Measurements from ENCODE around the gene SLCO3A1.

Gene SLCO3A1

GRCh38 chr15:91853511-91853947 is at the start of gene SLCO3A1:
TSS of gene SLCO3A1 (plus strand) at chr15:91853708.
- peak; percentile 30 to 48 for DNase-seq

DNA sequence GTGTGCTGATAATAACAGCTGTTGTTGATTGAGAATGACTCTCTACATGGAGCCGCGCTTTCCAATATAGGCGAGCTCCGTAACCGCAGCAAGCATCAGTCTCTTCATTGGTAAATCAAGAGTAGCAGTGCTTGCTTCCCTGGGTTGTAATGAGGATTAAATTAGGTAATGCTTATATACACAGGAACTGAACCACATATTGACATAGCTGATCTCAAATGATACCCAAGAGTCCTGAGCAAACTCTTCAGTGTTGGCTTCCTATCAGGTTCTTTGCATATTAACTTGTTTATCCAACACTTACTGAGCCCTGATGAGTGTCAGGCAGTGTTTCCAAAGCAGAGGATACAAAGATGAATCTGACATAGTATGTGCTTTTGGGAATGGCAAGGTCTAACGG is 46.4 kb upstream of the SLCO3A1 start:
- DNase-seq = no peak

DNA sequence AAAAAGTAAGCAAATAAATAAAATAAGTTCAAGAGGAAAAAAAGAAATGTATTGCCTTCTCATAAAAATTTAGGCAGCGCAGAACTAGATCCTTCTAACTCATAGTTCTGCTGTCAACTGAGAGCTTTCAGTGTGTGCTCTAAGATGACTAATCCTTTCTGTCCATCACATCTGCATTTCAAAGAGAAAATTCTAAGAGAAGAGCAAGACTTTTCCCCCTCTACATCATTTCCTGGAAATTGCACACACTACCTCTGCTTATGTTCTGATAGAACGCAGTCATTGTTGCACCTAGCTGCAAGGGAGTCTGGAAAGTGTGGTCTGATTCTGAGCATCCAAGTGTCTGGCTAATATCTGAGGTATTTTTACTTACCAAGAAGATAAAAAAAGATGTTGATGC is 39.6 kb upstream of the SLCO3A1 start:
- no peak for DNase-seq

GRCh38 chr15:91816942-91817341 is 36.6 kb upstream of the SLCO3A1 start:
- DNase-seq = no peak

DNA sequence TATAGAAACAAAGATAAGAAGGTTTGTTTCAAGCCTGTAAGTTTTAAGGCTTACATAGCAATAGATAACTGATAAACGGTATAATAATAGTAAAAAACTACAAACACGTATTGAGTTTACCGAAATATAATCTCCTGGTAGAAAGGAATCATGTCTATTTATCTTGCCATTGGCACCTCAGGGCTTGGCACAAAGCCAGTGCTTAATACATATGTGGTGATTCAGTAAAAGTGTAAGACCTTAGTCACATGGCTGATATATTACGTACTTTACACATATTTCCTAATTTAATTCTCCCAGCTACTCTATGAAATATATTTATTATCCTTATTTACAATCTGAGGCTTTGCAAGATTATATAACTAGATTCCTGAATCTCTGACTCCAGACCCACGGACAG is 32.0 kb upstream of the SLCO3A1 start:
- DNase-seq = no peak

GRCh38 chr15:91824256-91824655 is 29.3 kb upstream of the SLCO3A1 start:
- DNase-seq = no peak

GRCh38 chr15:91826443-91826842 is 27.1 kb upstream of the SLCO3A1 start:
- peak; percentile 24 to 30 for DNase-seq

DNA sequence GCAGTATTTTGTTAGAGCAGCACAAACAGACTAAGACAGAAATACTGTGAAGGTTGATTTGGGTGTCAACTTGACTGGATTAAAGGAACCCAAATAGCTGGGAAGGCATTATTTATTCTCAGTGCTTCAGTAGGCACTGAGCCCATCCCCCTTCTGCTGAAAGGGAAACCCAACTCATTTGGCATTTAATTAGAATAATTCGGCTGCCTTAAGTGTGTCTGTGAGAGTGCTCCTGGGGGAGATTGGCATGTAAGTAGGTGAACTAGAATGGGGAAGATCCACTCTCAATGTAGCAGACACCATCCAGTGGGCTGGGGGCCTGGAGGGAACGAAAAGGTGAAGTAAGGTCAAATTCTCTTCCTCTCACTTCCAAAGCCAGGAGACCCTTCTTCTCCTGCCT is 20.5 kb upstream of the SLCO3A1 start:
- DNase-seq = no peak

DNA sequence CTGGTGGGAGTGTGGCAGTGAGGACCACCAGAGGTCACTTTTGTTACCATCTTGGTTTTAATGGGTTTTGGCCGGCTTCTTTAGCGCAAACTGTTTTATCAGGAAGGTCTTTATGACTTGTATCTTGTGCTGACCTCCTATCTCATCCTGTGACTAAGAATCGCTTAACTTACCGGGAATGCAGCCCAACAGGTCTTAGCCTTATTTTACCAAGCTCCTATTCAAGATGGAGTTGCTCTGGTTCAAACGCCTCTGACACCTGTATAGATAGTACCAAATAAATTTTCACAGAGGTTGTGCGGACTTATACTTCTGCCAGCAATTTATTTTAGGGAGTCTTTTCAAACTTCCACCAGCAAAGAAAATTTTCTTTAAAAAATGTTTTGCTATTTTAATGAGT is 13.6 kb upstream of the SLCO3A1 start:
- DNase-seq = no peak

GRCh38 chr15:91841861-91842260 is 11.6 kb upstream of the SLCO3A1 start:
- DNase-seq = no peak

GRCh38 chr15:91844341-91844740 is 9.2 kb upstream of the SLCO3A1 start:
- no peak for DNase-seq

DNA sequence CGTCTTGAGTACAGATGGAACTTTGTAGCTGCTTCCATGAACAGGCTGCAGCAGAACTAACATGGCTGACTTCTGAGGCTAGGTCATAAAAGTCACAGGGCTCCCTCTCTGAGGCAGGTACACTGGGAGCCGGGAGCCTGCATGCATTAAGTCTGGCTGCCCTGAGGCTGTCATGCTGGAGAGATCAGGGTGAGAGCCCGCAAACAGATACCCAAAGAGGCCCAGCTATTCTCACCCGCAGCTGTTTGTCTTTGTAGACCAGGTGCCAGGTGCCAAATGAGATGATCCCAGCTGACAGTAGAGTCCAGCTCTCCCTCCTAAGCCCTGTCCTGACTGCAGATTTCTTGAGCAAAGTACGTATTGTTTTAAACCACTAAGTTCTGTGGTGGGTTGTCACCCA is 8.6 kb upstream of the SLCO3A1 start:
- no peak for DNase-seq

GRCh38 chr15:91845720-91846119 is 7.8 kb upstream of the SLCO3A1 start:
- no peak for DNase-seq

DNA sequence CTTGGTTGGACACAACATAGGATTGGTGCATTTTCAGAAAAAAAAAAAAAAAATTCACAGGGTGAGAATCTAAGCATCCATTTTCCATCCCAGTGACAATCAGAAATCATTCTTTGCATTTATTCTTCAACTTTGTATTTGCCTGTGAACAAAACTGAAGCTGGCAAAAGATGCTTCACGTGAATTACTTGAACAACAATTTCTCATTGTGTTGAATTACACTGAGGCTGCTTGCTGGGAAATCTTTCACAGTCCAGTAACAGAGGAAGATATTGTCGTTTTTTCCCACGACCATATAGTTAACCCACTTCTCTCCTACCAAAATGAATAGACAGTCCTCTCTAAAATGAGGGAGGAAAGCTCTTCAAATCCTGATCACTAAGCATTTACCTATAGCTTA is 4.3 kb upstream of the SLCO3A1 start:
- no peak for DNase-seq

- peak; percentile 79 to 84 for DNase-seq
Measured at GRCh38 chr15:91849749-91850161, 3.8 kb upstream of the SLCO3A1 start.

- peak; percentile 91 to 92 for DNase-seq
Measured at GRCh38 chr15:91852741-91853510, 582 bp upstream of the SLCO3A1 start.

GRCh38 chr15:91853948-91854638 is 585 bp downstream of the SLCO3A1 start:
- DNase-seq = no peak

GRCh38 chr15:91854639-91854990 is 1.1 kb downstream of the SLCO3A1 start:
- peak; percentile 93 to 95 for DNase-seq

DNA sequence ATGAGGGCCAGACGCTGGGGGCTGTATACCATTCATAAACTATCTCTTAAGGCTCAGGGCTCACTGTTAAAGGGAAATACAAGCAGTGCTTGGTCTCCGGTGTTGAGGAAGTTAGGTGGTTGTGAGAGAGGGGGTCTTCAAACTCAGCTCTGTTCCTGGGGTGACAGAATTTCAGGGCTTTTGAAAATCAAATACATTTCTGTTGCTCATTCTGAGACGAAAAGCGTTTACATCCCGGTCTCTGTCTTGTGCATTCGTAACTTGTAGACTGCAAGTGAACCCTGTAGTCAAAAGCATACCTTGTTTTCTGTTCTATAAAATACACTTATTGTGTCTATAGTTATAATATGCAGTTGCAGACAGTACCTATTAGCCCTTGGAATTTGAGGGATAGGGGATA is 1.7 kb downstream of the SLCO3A1 start:
- no peak for DNase-seq

DNA sequence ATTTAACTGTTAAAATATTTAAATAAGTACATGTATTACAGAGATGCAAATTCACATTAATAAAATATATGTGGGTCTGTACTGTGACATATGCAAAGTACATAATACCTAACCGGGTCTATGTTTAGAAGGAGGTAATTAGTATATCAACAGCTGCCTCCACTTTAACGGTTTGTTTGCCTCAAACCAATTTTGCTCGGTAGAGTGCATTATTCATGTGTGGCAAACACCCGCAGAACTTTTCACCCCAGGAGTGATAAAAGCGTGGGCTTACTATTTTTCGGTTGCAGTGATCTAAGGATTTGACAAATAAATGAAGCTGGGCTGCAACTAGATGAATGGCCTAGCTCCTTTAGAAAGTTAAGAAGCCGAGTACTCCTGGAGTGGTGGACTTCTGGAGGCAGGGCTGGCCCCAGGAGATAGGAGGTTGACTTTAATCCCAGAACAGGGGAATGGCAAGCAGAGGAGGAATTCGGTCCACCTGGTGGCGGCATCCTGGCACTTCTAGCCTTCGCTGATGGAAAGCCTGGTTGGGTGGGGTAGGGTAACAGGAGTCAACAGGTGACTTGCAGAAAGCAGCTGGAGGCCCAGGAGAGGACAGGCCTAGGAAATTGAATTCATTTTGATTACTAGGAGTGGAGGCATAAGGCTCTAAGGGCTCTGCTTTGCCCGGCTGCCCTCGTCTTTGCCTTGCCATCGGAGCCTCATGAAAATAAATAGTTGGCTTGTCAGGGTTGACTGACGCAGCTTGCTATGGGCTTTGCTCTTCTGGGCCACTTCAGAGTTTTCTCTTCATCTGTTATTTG is 2.4 kb downstream of the SLCO3A1 start:
- DNase-seq = no peak

DNA sequence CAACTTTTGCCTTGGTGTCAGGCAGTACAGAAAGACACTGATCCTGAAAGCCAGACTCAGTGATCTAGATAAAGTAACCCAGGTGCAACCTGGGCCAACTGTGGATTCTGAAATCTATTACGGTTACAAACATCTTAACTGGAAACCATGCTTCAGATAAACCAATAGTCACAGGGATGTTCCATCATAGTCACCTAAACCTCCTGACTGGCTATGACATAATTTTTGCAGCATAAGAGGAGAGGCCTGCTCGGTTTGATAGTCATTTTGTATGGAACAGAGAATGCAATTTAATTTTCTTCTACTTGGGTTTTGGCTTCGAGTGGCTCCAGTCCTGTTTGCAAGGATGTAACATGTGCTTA is 3.7 kb downstream of the SLCO3A1 start:
- DNase-seq = no peak

GRCh38 chr15:91857772-91858171 is 4.3 kb downstream of the SLCO3A1 start:
- peak; percentile 54 to 61 for DNase-seq

DNA sequence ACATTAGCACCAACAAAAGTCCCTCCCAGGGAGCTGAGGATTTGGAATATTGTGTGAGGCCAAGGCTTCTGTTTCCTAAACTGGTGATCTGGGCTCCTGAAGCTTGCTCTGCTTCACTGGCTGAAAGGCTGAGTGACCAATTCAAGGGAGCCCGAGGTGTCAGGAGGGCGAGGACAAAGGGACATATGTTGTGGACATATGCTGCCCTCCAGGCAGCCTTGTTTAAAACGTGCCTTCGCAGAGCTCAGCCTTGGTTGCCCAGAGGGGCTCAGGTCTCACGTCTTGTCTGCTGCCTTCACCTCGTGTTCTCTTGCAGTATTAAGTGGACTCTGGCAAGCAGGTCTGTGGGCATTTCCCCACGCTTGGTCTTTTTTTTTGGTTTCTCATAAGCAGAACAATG is 7.0 kb downstream of the SLCO3A1 start:
- DNase-seq = no peak

DNA sequence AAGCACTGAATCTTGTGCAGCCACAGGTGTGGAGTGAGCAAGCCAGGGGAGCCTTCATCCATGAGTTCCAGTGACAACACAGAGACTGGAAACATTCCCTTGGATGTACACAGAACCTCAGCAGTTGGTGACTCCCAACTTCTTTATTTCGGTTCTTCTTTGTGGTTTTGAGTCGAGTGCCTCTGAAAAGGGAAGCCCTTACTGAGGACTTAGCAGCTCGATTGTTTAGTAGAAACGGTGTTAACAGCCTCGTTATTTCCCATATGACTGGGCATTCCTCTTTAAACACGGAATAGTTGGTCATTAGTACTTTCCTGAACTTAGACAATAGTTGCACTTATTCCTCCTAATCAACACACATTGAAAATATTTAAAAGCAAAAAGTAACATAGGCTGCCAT is 7.7 kb downstream of the SLCO3A1 start:
- DNase-seq = peak; percentile 85 to 89
